Suprapubic skin (tissue), 3 donors: ENCODE results near the gene ENTREP3.
"Not testable (repeated sequence)": the region's sequence is repeated elsewhere in the genome, so short reads cannot be mapped to it uniquely, and the experiment has no call there.

Experiments
- EP300 ChIP-seq: sonication (generic); formaldehyde crosslinking; IDR thresholded peaks from one replicate; pipeline ENCODE4 v1.6.1; 2017; ENCODE audit warnings: antibody characterized with exemption
- POLR2A ChIP-seq, 2 donors: fragments of 450-650 bp; IDR thresholded peaks; one replicate each; pipeline ENCODE4 v1.6.1; 2017; ENCODE audit warnings: antibody characterized with exemption in 2 of 2, mild to moderate bottlenecking in 2 of 2, moderate library complexity in 2 of 2
- TF ChIP-seq, protein P1 (sequence below), 2 donors: fragments of 200-600 bp in 1 of 2; fragments of 450-650 bp in 1 of 2; sonication (generic) in 1 of 2; IDR thresholded peaks; one replicate each; pipeline ENCODE4 v1.5.1; 2016 to 2019; ENCODE audit warnings: antibody characterized with exemption in 2 of 2, mild to moderate bottlenecking in 1 of 2, moderate library complexity in 1 of 2

GRCh38 chr1:155232001-155232978 is 23.0 kb downstream of the ENTREP3 start:
- TF ChIP-seq, protein P1, sequence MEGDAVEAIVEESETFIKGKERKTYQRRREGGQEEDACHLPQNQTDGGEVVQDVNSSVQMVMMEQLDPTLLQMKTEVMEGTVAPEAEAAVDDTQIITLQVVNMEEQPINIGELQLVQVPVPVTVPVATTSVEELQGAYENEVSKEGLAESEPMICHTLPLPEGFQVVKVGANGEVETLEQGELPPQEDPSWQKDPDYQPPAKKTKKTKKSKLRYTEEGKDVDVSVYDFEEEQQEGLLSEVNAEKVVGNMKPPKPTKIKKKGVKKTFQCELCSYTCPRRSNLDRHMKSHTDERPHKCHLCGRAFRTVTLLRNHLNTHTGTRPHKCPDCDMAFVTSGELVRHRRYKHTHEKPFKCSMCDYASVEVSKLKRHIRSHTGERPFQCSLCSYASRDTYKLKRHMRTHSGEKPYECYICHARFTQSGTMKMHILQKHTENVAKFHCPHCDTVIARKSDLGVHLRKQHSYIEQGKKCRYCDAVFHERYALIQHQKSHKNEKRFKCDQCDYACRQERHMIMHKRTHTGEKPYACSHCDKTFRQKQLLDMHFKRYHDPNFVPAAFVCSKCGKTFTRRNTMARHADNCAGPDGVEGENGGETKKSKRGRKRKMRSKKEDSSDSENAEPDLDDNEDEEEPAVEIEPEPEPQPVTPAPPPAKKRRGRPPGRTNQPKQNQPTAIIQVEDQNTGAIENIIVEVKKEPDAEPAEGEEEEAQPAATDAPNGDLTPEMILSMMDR (IDR thresholded peaks at IDR 0.05), result not testable (repeated sequence)
- not testable (repeated sequence) for TF ChIP-seq EP300; POLR2A (IDR thresholded peaks at IDR 0.05)
